Measurements from ENCODE around the gene FCHO2. TPM values are rescaled to one million over a fixed set of nuclear protein-coding genes. Genes with fewer than 3 reads are reported as not detected.

Gene FCHO2
- total RNA-seq, 1 experiment from 2014 or later = 5.8 TPM

DNA sequence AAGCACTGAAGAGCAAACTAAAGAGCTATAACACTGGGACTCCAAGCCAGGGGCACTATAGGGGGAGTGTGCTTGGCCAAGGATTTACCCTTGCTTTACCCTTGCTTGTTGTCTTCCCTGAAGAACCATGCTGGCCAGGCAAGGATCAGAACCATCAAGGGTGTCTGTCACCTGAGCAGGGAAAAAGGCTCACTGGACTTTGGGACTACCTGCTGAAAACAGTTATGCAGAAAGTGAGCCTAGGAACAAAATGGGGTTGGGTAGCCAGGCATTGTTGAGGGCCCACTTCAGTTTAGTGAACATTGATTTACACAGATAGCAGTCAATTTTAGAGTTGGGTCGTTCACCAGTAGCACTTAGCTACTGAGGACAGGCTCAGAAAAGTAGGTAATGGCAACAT lies 156.5 kb downstream of the FCHO2 start:
- no peak overlapping the region for H4K5ac ChIP-seq (ENCODE audit: insufficient read length, low read depth, low read length)
- H3K27me3 Mint-ChIP-seq (ENCODE audit: low read depth) = peaks cover 15% of the 10 kb centered on the region
- H2BK15ac ChIP-seq (ENCODE audit: low read depth, low read length) = no peak overlapping the region
- H3K56ac ChIP-seq (ENCODE audit: insufficient read length, low read depth, low read length) = no peak overlapping the region
- no peak overlapping the region for H3K27ac Mint-ChIP-seq
- H3K79me1 ChIP-seq (ENCODE audit: insufficient read depth, low read depth, low read length, poor library complexity, severe bottlenecking) = no peaks in the 10 kb centered on the region
- H3K4me1 Mint-ChIP-seq = peaks cover 4% of the 10 kb centered on the region in 2 experiments; a peak in 3 of 4 replicates
- no peak overlapping the region for H2BK5ac ChIP-seq (ENCODE audit: insufficient read length, low read length)
- no peaks in the 10 kb centered on the region for H3K27me3 ChIP-seq (ENCODE audit: insufficient read depth, low read length)
- no CpG with 5 or more reads among the region's 1 CpG for WGBS (ENCODE audit: extremely low coverage, insufficient read length, low lambda C conversion rate)
- H3T11ph ChIP-seq (ENCODE audit: low read length) = no peak overlapping the region
- H2AFZ ChIP-seq (ENCODE audit: low read length) = no peak overlapping the region
- no peak overlapping the region for H3K4ac ChIP-seq (ENCODE audit: low read depth, low read length)
- H3K36me3 Mint-ChIP-seq (ENCODE audit: insufficient read depth in 1 of 3, low read depth in 3 of 3) = peaks cover 0 to 4% (median 0%) of the 10 kb centered on the region in 3 experiments; a peak in 1 of 7 replicates
- no peak overlapping the region for H3K4me2 ChIP-seq (ENCODE audit: insufficient read depth, insufficient read length, low read length)
- no peaks in the 10 kb centered on the region for H4K20me1 ChIP-seq (ENCODE audit: control insufficient read depth, insufficient read depth, insufficient read length)
- DNase-seq = no peak
- H2BK120ac ChIP-seq (ENCODE audit: low read depth, low read length, poor library complexity, severe bottlenecking) = no peak overlapping the region
- no peak overlapping the region for H3K18ac ChIP-seq (ENCODE audit: insufficient read length, low read depth, low read length)
- no peak overlapping the region for H4K8ac ChIP-seq (replicated peaks; ENCODE audit: insufficient read length, low read depth, low read length)
- no peak overlapping the region for H3K14ac ChIP-seq (ENCODE audit: insufficient read depth, low read length)
- no peak overlapping the region for H3K23ac ChIP-seq (ENCODE audit: insufficient read length, low read depth, low read length)
- TF ChIP-seq, protein P1, sequence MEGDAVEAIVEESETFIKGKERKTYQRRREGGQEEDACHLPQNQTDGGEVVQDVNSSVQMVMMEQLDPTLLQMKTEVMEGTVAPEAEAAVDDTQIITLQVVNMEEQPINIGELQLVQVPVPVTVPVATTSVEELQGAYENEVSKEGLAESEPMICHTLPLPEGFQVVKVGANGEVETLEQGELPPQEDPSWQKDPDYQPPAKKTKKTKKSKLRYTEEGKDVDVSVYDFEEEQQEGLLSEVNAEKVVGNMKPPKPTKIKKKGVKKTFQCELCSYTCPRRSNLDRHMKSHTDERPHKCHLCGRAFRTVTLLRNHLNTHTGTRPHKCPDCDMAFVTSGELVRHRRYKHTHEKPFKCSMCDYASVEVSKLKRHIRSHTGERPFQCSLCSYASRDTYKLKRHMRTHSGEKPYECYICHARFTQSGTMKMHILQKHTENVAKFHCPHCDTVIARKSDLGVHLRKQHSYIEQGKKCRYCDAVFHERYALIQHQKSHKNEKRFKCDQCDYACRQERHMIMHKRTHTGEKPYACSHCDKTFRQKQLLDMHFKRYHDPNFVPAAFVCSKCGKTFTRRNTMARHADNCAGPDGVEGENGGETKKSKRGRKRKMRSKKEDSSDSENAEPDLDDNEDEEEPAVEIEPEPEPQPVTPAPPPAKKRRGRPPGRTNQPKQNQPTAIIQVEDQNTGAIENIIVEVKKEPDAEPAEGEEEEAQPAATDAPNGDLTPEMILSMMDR (conservative IDR thresholded peaks at IDR 0.05) = no peak
- H3K4me3 Mint-ChIP-seq = no peak overlapping the region
- H2BK20ac ChIP-seq (ENCODE audit: low read depth, low read length, poor library complexity, severe bottlenecking) = no peak overlapping the region
- no peak overlapping the region for H3K27ac ChIP-seq (ENCODE audit: insufficient read length, low read depth, low read length)
- peaks cover 4 to 8% of the 10 kb centered on the region in 2 experiments for H3K9me3 Mint-ChIP-seq
- H2BK12ac ChIP-seq (ENCODE audit: insufficient read length, low read depth, low read length) = no peak overlapping the region
- H3K9ac ChIP-seq (ENCODE audit: extremely low read depth, insufficient read length, low read length) = no peak overlapping the region
- no peaks in the 10 kb centered on the region for H3K79me2 ChIP-seq (ENCODE audit: insufficient read depth, low read length)
- H3K4me1 ChIP-seq (ENCODE audit: insufficient read depth, low read length) = no peaks in the 10 kb centered on the region
- no peak overlapping the region for H4K91ac ChIP-seq (ENCODE audit: insufficient read length, low read depth, low read length)
- H2AK5ac ChIP-seq (ENCODE audit: insufficient read length, low read length) = no peak overlapping the region
- no peaks in the 10 kb centered on the region for H3K23me2 ChIP-seq (ENCODE audit: insufficient read length, low read depth, low read length, poor library complexity, severe bottlenecking)
- H3K9me3 ChIP-seq (ENCODE audit: control insufficient read depth, low read depth, low read length) = no peaks in the 10 kb centered on the region
